ENCODE data around the gene MPP2.
A peak's percentile ranks its signal among the peaks of the same experiment; 100 is the strongest.
"Not testable (repeated sequence)": the region's sequence is repeated elsewhere in the genome, so short reads cannot be mapped to it uniquely, and the experiment has no call there.

Gene MPP2

GRCh38 chr17:43940630-43941029, 33.3 kb upstream of the MPP2 start (continued):
- no peak for TF ChIP-seq ZNF449 (tag by site-specific recombination; IDR thresholded peaks at IDR 0.05)
- no peak for TF ChIP-seq ZNF354C (tag by site-specific recombination; IDR thresholded peaks at IDR 0.05; ENCODE audit: borderline replicate concordance, low read depth)
- peak; percentile 27; the same call in 1 of the 2 replicates for TF ChIP-seq EGR2 (tag by site-specific recombination; IDR thresholded peaks at IDR 0.05; ENCODE audit: low read depth)
- peak; percentile 37; the same call in 1 of the 2 replicates for TF ChIP-seq ZIC2 (tag by site-specific recombination; IDR thresholded peaks at IDR 0.05)
- no peak for TF ChIP-seq OSR2 (tag by site-specific recombination; IDR thresholded peaks at IDR 0.05)
- TF ChIP-seq CTCF (tag by site-specific recombination; IDR thresholded peaks at IDR 0.05), result peak; percentile 68
- no peak for TF ChIP-seq ZNF223 (tag by site-specific recombination; IDR thresholded peaks at IDR 0.05)
- no peak for TF ChIP-seq BCL11B (tag by site-specific recombination; IDR thresholded peaks at IDR 0.05; ENCODE audit: low read depth)
- no peak for TF ChIP-seq SP2 (tag by site-specific recombination; IDR thresholded peaks at IDR 0.05)
- 0 out of 2 replicates have a peak, but pooled peaks have one; percentile 36 for TF ChIP-seq ZFHX2 (tag by site-specific recombination; conservative IDR thresholded peaks at IDR 0.05)

GRCh38 chr17:43939886-43940285, 32.5 kb upstream of the MPP2 start:
- POLR2A ChIA-PET, result no interaction called here
- TF ChIP-seq ZNF626 (tag by site-specific recombination; IDR thresholded peaks at IDR 0.05) (no peak), ZNF768 (tag by site-specific recombination; IDR thresholded peaks at IDR 0.05) (no peak)
- CTCF ChIA-PET, result interaction anchor here (0.6 to 11.2 kb wide), 13 partner anchors 9 to 547 kb away, joined by 3 to 267 read pairs (median 3); no protein-coding TSS in a partner anchor
- H3K9me3 ChIP-seq (ENCODE audit: control insufficient read depth, insufficient read depth, low read depth, low read length), result no peaks in the 10 kb centered on the region
- no peaks in the 10 kb centered on the region for H3K36me3 ChIP-seq (ENCODE audit: control insufficient read depth in 2 of 2, insufficient read depth in 1 of 2, low read length in 2 of 2)
- H3K27ac ChIP-seq (ENCODE audit: extremely low read depth, low read depth, low read length), result no peak overlapping the region
- no peaks in the 10 kb centered on the region; the same call in 1 of the 2 replicates for H3K4me1 ChIP-seq (ENCODE audit: control insufficient read depth, insufficient read depth, low read length)
- H3K4me3 ChIP-seq (ENCODE audit: low read depth, low read length), result no peak overlapping the region

GRCh38 chr17:43939452-43939851, 32.1 kb upstream of the MPP2 start:
- peak; percentile 43 for TF ChIP-seq ZNF623 (tag by site-specific recombination; IDR thresholded peaks at IDR 0.05)
- peak; percentile 86; the same call in 1 of the 2 replicates for TF ChIP-seq ZNF548 (tag by site-specific recombination; IDR thresholded peaks at IDR 0.05)
- peak; percentile 96 for TF ChIP-seq ZNF121 (tag by site-specific recombination; IDR thresholded peaks at IDR 0.05)
- H3K4me3 ChIP-seq (ENCODE audit: low read depth, low read length); H3K9me3 ChIP-seq (ENCODE audit: control insufficient read depth, insufficient read depth, low read depth, low read length); H3K4me1 ChIP-seq (ENCODE audit: control insufficient read depth, insufficient read depth, low read length); H3K36me3 ChIP-seq (ENCODE audit: control insufficient read depth in 2 of 2, insufficient read depth in 1 of 2, low read length in 2 of 2); H3K27ac ChIP-seq (ENCODE audit: extremely low read depth, low read depth, low read length); POLR2A ChIA-PET: not testable (repeated sequence)
- CTCF ChIA-PET, result interaction anchor here (0.6 to 11.2 kb wide), 16 partner anchors 10 to 686 kb away, joined by 3 to 267 read pairs (median 3); no protein-coding TSS in a partner anchor

GRCh38 chr17:43938838-43939182, 31.5 kb upstream of the MPP2 start:
- CTCF ChIA-PET, result interaction anchor here (0.5 to 11.2 kb wide), 10 partner anchors 10 to 101 kb away, joined by 3 to 267 read pairs (median 5); no protein-coding TSS in a partner anchor
- POLR2A ChIA-PET, result interaction anchor here (1.1 to 1.6 kb wide), 3 partner anchors 59 to 69 kb away, joined by 3 to 6 read pairs (median 3); no protein-coding TSS in a partner anchor
- Histone ChIP-seq H3K27ac (ENCODE audit: extremely low read depth, low read depth, low read length) (no peak overlapping the region), H3K4me3 (ENCODE audit: low read depth, low read length) (no peak overlapping the region), H3K9me3 (ENCODE audit: control insufficient read depth, insufficient read depth, low read depth, low read length) (no peaks in the 10 kb centered on the region), H3K4me1 (ENCODE audit: control insufficient read depth, insufficient read depth, low read length) (no peaks in the 10 kb centered on the region; the same call in 1 of the 2 replicates), H3K36me3 (ENCODE audit: control insufficient read depth in 2 of 2, insufficient read depth in 1 of 2, low read length in 2 of 2) (no peaks in the 10 kb centered on the region)
- TF ChIP-seq GLIS2 (tag by site-specific recombination; IDR thresholded peaks at IDR 0.05) (0 out of 2 replicates have a peak, but pooled peaks have one; percentile 53), IKZF3 (tag by site-specific recombination; IDR thresholded peaks at IDR 0.05) (no peak), PATZ1 (tag by site-specific recombination; IDR thresholded peaks at IDR 0.05) (0 out of 2 replicates have a peak, but pooled peaks have one; percentile 8), SP3 (tag by site-specific recombination; IDR thresholded peaks at IDR 0.05) (no peak), ZNF692 (tag by site-specific recombination; IDR thresholded peaks at IDR 0.05) (no peak)
